GM18951 (cell line): ENCODE results near the gene THOC6.
"Not testable (repeated sequence)": the region's sequence is repeated elsewhere in the genome, so short reads cannot be mapped to it uniquely, and the experiment has no call there.

Source experiments
- POLR2A ChIP-seq: IDR thresholded peaks from 4 replicates; pipeline ENCODE4 v1.6.1; 2011; ENCODE audit warnings: mild to moderate bottlenecking; ENCODE audit not compliant: insufficient read length, insufficient read depth; ENCODE audit errors: extremely low read depth
- in situ Hi-C: fragments of 300-500 bp; cut with MboI; formaldehyde crosslinking; loops from one replicate; pipeline ENCODE4 v1.12.0; 2022; ENCODE audit warnings: low sequenced_read_pairs, mixed read lengths, inconsistent platforms; ENCODE audit not compliant: unreplicated experiment

THOC6 gene

DNA sequence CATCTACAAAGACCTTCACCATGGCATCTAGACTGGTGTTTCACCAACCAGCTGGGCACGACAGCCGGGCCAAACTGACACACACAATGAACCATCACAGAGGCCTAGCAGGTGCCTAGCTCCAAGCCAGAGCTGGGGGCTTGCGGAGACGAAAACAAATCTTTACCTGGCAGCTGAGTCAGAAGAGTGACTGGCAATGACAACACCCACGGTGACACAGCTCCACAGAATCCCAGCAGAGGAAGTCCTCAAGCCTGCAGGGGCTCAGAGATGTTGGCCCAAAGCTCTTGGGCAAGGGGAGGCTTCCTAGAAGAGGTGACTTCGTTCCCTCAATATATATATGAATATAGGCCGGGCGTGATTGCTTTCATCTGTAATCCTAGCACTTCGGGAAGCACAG, 27.7 kb downstream of the THOC6 start:
- in situ Hi-C loops, result no loop called here

DNA sequence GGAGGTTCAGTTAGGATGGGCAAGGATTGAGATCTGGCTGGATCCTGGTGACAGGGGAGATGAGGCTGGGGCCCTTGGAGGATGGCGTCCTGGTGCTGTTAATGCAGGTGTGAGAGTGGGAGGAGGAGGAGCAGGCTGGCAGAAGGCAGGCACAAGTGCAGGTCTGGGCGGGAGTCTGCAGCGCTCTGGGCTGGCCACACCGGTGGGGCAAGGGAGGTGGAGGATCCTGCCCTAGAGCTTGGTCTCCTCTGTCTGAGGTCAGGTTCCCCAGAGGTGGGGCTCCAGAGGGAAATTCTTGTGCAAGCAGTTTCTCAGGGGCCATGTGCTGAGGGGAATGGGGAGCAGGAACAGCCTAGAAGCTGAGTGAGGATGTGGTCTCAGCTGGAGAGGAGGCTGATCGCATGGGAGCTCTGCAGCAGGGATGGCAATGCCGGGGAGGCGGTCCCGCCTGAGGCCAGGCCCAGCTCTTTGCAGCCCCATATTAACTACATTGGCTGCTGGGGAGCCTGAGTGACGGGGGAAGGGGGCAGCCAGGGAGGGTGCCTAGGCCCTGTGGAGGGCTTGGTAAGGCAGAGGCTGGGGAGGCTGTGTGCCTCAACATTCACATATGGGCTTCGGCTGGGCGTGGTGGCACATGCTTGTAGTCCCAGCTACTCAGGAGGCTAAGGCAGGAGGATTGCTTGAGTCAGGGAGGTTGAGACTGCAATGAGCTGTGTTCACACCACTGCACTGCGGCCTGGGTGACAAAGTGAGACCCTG, 28.9 kb downstream of the THOC6 start:
- in situ Hi-C loops, result not testable (repeated sequence)

More for the DNA sequence above, 27.7 kb downstream of the THOC6 start:
- no peak for TF ChIP-seq POLR2A

DNA sequence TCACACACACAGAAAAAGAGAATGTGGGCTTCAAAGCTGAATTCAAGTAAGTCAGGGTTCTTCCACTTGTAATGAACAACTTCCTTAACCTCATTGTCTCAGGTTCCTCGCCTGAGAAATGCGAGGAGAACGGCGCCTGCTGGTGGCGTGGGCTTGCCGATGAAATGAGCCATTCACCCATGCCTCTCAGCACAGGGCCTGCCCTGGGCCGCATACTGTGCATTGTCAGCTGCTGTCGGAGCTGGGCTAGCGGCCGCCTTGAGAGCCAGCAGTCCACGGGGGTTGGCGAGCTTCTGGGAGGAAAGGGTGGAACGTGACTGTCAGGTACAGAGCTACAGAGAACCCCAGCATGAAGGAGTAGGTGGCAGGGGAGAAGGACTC, 29.5 kb downstream of the THOC6 start:
- in situ Hi-C loops, result not testable (repeated sequence)

DNA sequence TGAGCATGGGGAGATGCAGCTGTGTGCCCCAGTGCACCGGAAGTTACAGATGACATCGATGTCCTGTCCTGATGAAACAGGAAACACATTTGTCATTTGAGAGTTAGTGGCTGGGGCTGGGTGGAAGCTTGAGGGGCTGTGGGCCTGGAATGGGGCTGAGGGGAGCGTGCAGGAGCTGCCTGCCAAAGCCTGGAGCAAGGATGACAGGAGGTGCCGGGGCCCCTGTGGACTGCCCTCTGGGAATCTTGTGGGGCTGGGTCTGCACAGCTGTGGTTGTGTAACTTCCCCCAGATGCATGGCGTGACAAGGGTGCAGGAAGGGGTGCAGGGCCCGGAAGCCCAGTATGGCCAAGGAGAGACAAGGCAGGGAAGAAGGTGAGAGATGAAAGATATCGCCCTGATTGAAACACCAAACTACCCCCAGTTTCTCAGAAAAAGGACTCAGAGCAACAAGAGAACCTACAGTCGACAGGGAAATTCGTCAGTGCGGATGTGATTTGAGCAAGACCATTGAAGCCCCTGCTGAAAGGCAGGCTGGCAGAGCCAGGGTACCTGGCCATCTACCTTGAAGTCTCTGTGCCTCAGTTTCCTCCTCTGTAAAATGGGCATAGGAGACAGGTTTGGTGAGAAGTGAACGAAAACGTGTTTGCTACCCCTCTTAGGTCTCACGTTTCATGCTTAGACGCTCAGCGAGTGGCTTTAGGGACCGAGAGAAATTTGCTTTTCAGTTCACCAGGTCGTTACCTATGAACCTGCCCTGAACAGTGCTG, 31.3 kb downstream of the THOC6 start:
- in situ Hi-C loops, result no loop called here
- TF ChIP-seq POLR2A, result no peak

DNA sequence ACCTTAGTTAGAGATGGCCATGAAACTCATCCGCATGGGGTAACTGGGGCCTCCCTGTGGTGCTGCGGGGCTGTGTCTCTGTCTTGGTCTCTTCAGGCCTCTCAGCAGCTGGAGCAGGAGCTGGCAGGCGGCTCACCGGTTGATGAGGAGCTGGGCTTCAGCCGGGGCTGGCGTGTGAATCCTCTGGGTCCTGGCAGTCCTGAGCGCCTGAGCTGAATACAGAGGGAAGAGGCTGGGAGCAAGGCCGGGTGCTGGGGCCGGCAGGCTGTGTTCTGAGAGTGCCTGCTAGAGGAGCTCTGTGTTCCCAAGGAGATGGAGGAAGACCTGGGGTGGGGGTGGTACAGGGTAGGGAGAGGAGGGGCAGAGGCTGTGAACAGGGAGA, 31.9 kb downstream of the THOC6 start:
- in situ Hi-C loops, result not testable (repeated sequence)

DNA sequence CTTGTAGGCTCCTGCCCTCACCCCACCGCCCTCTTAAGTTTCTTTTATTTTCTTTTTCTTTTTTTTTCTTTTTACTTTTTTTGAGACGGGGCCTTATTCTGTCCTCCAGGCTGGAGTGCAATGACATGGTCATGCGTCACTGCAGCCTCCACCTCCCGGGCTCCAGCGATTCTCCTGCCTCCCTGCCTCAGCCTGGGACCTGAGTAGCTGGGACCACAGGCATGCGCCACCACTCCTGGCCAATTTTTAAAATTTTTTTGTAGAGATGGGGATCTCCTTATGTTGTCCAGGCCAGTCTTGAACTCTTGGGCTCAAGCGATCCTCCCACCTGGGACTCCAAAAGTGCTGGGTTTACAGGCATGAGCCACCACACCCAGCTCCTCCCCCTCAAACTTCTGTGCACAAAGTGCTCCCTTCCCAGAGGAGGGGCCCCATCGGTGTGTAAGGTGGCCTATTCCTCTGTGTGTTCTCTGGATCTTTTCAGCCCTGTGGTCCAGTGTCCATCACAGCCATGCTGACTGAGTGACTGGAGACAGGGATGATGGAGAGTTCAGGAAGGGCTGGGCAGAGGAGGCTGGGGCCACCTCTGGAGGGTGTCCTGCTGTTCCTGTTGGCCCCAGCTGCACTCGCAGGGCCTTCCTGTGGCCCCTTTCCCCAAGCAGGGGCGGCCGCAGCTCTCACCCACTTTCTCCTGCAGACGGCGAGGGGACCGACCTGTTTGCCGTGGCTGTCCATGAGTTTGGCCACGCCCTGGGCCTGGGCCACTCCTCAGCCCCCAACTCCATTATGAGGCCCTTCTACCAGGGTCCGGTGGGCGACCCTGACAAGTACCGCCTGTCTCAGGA, 32.7 kb downstream of the THOC6 start:
- in situ Hi-C loops, result no loop called here
- TF ChIP-seq POLR2A, result no peak

DNA sequence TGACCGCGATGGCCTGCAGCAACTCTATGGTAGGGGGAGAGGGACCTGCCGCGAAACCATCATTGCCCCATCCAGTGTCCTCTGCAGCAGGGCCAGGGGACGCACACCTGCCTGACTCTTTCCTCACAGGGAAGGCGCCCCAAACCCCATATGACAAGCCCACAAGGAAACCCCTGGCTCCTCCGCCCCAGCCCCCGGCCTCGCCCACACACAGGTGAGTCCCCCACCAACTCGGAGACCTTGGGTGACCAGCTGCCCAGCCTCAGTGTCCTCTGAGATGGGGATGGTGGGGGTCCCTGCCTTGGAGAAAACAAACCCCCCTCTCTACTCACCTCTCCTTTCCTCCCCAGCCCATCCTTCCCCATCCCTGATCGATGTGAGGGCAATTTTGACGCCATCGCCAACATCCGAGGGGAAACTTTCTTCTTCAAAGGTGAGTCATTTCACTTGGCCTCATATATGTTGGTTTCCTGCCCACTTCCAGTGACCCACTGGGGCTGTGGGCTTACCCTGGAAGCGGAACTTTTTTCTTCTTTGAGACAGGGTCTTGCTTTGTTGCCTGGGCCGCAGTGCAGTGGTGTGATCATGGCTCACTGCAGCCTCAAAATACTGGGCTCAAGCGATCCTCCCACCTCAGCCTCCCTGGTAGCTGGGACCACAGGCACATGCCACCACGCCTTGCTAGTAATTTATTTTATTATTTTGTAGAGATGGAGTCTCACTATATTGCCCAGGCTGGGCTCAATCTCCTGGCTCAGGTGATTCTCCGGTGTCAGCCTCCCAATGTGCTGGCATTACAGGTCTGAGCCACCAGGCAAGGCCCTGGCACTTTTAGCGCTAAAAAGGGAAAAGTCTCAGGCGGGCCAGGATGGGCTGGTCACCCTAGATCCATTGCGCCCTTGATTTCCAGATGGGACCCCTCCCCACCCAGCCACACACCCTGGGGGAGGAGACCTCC, 33.6 kb downstream of the THOC6 start:
- in situ Hi-C loops, result no loop called here
- no peak for TF ChIP-seq POLR2A

DNA sequence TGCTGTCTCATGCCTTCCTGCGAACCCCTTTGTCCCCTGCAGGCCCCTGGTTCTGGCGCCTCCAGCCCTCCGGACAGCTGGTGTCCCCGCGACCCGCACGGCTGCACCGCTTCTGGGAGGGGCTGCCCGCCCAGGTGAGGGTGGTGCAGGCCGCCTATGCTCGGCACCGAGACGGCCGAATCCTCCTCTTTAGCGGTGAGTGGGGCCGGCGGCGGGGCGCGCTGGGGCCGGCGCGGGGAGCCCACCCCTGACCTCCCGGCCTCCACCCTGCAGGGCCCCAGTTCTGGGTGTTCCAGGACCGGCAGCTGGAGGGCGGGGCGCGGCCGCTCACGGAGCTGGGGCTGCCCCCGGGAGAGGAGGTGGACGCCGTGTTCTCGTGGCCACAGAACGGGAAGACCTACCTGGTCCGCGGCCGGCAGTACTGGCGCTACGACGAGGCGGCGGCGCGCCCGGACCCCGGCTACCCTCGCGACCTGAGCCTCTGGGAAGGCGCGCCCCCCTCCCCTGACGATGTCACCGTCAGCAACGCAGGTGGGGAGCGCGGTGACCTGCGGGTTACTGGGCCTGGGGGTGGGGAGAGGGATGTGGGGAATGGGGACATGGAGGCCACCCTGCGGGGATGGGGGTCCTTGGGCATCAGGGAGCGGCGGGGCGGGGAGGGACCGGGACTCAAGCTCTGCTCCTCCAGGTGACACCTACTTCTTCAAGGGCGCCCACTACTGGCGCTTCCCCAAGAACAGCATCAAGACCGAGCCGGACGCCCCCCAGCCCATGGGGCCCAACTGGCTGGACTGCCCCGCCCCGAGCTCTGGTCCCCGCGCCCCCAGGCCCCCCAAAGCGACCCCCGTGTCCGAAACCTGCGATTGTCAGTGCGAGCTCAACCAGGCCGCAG, 34.5 kb downstream of the THOC6 start:
- no peak for TF ChIP-seq POLR2A
- in situ Hi-C loops, result no loop called here

DNA sequence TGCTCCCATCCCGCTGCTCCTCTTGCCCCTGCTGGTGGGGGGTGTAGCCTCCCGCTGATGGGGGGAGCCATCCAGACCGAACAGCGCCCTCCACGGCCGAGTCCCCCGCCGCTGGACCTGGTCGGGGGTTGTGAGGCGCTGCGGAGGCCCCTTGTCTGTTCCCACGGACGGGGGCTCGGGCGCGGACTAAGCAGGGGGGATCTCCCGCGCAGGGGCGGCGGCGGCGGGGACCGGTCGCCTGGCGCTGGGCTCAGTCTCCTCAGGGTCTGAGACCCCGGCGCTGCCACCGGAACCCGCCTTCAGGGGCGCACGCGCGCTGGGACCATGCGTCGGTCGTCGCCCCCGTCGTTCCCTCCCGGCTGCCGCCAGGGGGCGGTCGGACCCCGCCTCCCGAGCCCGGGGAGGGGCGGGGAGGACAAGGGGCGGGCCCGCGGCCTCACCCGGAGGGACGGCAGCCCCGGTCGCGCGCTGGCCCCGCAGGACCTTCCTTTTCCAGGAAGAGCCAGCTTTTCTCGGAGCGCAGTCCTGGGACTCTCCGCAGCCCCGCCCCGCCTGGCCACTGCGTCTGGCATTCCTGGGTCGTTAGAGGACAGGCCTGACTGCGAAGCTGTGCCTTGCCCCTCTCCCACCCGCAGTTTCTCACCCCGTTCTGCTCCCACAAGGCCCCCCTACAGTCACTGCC, 35.3 kb downstream of the THOC6 start:
- peak; percentile 68 for TF ChIP-seq POLR2A
- in situ Hi-C loops, result no loop called here

DNA sequence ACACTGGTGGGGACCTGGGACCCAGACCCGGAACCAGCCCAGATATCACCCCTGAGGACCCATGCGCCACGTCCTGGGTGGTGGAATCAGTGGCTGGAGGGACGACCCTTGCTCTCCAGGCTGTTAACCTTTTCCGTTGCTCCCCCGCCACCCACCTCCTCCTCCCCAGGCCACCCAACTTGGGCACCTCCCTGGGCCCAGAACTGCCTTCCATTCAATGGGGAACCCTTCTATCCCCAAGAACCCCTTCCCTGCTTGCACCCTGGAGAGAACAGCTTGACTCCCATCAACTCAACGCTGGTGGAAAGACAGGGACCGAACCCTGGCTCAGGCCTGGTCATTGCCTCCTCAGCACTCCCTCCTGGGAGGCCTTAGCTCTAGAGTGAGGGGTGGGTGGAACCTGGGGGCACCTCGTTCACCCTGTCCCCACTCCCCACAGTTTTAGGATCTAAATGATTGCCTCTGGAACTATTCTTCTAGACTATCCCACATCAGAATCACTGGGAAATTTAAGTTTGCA, 35.9 kb downstream of the THOC6 start:
- in situ Hi-C loops, result loop anchor here (5.0 kb wide), 1 partner anchor 68 kb away; no protein-coding TSS in a partner anchor
- no peak for TF ChIP-seq POLR2A

DNA sequence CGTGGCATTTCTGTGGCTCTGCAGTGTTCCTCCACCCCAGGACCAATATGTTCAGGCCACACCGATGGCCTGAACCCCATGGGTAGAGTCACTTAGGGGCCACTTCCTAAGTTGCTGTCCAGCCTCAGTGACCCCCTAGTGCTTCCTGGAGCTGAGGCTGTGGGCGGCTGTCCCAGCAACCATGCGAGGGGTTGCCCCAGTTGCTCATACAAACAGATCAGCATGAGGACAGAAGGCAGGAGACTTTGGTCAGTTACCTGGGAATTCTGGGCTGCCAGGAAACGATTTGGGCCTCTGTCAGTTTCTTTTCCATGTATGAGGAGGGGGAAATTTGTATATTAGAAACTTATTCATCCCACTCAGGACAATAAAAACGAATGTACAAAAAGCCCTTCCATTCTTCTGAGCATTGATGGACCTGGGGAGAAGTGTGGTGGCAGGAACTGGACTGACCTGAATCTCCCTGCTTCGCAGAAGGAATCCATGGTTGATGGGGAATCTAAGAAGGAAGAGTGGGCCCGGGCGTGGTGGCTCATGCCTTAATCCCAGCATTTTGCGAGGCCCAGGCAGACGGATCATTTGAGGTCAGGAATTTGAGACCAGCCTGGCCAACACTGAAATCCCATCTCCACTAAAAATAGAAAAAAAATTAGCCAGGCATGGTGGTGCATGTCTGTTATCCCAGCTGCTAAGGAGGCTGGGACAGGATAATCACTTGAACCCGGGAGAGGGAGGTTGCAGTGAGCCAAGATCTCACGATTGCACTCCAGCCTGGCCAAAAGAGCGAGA, 36.7 kb downstream of the THOC6 start:
- in situ Hi-C loops, result loop anchor here (5.0 kb wide), 1 partner anchor 67 kb away; no protein-coding TSS in a partner anchor
- TF ChIP-seq POLR2A, result no peak
